Stomach (tissue), 9 donors: ENCODE results near the gene C1QTNF5. TPM values are rescaled to one million over a fixed set of nuclear protein-coding genes. Genes with fewer than 3 reads are reported as not detected.

Source experiments
- DNase-seq, 2 donors: peaks; one replicate each; pipeline versions ENCODE4 v3.0.0 to v3.0.0-alpha.2; 2013 to 2019
- H3K27ac ChIP-seq, 5 donors: fragments of 200-600 bp in 4 of 5; sonication (generic) in 4 of 5; one replicate each; pipeline ENCODE4 v1.5.1; 2013 to 2019; ENCODE audit warnings: mild to moderate bottlenecking in 1 of 5, moderate library complexity in 1 of 5
- H3K27me3 ChIP-seq, 3 donors: fragments of 200-600 bp; sonication (generic); one replicate each; pipeline ENCODE4 v1.5.1; 2017 to 2019; ENCODE audit warnings: mixed run types in 1 of 3
- H3K36me3 ChIP-seq, 4 donors: fragments of 200-600 bp; sonication (generic); 1 replicate in 3 of 4; 2 replicates in 1 of 4; pipeline ENCODE4 v1.5.1; 2016 to 2019
- H3K4me1 ChIP-seq, 4 donors: fragments of 200-600 bp; sonication (generic); one replicate each; pipeline ENCODE4 v1.5.1; 2016 to 2019
- H3K4me3 ChIP-seq, 4 donors: fragments of 200-600 bp; sonication (generic) in 3 of 4; one replicate each; pipeline ENCODE4 v1.5.1; 2016 to 2019; ENCODE audit warnings: mild to moderate bottlenecking in 1 of 4
- H3K9me3 ChIP-seq, 4 donors: fragments of 200-600 bp; sonication (generic); one replicate each; pipeline ENCODE4 v1.5.1; 2016 to 2019
- EP300 ChIP-seq: sonication (generic); formaldehyde crosslinking; IDR thresholded peaks from one replicate; pipeline ENCODE4 v1.6.1; 2017; ENCODE audit warnings: antibody characterized with exemption
- POLR2A ChIP-seq, 4 donors: fragments of 450-650 bp; IDR thresholded peaks; one replicate each; pipeline ENCODE4 v1.6.1; 2016; ENCODE audit warnings: antibody characterized with exemption in 4 of 4, control low read depth in 2 of 4, mild to moderate bottlenecking in 1 of 4, moderate library complexity in 1 of 4
- POLR2AphosphoS5 ChIP-seq, 3 donors: sonication (generic); formaldehyde crosslinking; IDR thresholded peaks; one replicate each; pipeline ENCODE4 v1.6.1; 2016; ENCODE audit warnings: antibody characterized with exemption in 3 of 3
- WGBS, 5 donors: extraction: QIAGEN DNeasy Blood & Tissue Kit in 3 of 5; methylation state at CpG; one replicate each; pipeline versions ENCODE4 v1.1.5 to v1.1.7; 2013 to 2018; 5-methylcytosine and 5-hydroxymethylcytosine counted together
- intact Hi-C: fragments of 100-400 bp; cut with DNase I; formaldehyde crosslinking; loops from one replicate; pipeline ENCODE4 v1.15.1; 2023; ENCODE audit warnings: low total_unique reads
- polyA plus RNA-seq, 3 donors: library from polyadenylated mRNA; stranded (reverse); fragments of 200-250 nt; gene quantifications; one replicate each; pipeline ENCODE4 v1.2.3, GENCODE V29; 2013
- total RNA-seq, 5 donors: library from RNA; depleted of rRNA; stranded (reverse); fragments of >200 nt; gene quantifications; one replicate each; pipeline versions ENCODE4 v1.1.0 to v1.2.3, GENCODE V29; 2014 to 2016
- TF ChIP-seq, protein P1 (sequence below), 7 experiments: fragments of 450-650 bp in 4 of 7; fragments of 200-600 bp in 3 of 7; sonication (generic) in 3 of 7; IDR thresholded peaks; one replicate each; pipeline ENCODE4 v1.5.1; 2016 to 2019; ENCODE audit warnings: antibody characterized with exemption in 7 of 7, control low read depth in 2 of 7, mild to moderate bottlenecking in 1 of 7
- donor health status: healthy with polysubstance abuse.
- donor health status: Bipolar disorder and iron deficiency.
- donor health status: healthy.

C1QTNF5 gene
- total and polyA plus RNA-seq, 8 donors = 11.4 to 169 (median 19.0) TPM

DNA sequence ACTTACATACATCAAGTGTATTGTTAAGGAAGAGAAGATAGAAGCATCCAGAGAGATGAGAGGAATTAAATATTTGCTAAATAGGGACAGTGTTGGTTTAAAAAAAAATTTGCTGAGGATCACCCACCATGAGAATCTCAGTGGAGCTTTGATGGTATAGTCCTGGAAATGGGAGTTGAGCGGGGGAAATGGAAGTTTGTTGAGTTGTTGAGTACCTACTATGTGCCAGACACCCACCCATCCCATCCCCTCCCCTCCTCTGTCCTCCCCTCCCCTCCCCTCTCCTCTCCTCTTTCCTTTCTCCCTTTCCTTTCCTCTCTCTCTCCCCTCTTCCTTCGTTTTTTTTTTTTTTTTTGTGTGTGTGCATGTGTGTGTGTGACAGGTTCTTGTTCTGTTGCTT is 10.5 kb upstream of the C1QTNF5 start:
- Histone ChIP-seq H3K36me3 (no peaks in the 10 kb centered on the region), H3K27me3 (peaks cover 0 to under 1% (median 0%) of the 10 kb centered on the region in 3 donors), H3K4me1 (peaks cover 6 to 30% (median 14%) of the 10 kb centered on the region in 4 donors), H3K27ac (no peak overlapping the region), H3K4me3 (no peak overlapping the region), H3K9me3 (no peaks in the 10 kb centered on the region)
- TF ChIP-seq, protein P1, sequence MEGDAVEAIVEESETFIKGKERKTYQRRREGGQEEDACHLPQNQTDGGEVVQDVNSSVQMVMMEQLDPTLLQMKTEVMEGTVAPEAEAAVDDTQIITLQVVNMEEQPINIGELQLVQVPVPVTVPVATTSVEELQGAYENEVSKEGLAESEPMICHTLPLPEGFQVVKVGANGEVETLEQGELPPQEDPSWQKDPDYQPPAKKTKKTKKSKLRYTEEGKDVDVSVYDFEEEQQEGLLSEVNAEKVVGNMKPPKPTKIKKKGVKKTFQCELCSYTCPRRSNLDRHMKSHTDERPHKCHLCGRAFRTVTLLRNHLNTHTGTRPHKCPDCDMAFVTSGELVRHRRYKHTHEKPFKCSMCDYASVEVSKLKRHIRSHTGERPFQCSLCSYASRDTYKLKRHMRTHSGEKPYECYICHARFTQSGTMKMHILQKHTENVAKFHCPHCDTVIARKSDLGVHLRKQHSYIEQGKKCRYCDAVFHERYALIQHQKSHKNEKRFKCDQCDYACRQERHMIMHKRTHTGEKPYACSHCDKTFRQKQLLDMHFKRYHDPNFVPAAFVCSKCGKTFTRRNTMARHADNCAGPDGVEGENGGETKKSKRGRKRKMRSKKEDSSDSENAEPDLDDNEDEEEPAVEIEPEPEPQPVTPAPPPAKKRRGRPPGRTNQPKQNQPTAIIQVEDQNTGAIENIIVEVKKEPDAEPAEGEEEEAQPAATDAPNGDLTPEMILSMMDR (IDR thresholded peaks at IDR 0.05) = no peak
- TF ChIP-seq EP300 = no peak
- no peak for TF ChIP-seq POLR2AphosphoS5 (IDR thresholded peaks at IDR 0.05)
- no peak for TF ChIP-seq POLR2A (IDR thresholded peaks at IDR 0.05)
- DNase-seq = no peak
- intact Hi-C loops = loop anchor here (10.0 kb wide), 1 partner anchor 124 kb away; no protein-coding TSS in a partner anchor
- 51 to 93% (median 62%) methylated on average over 1 to 2 of the region's 2 CpGs for WGBS, 5 donors

DNA sequence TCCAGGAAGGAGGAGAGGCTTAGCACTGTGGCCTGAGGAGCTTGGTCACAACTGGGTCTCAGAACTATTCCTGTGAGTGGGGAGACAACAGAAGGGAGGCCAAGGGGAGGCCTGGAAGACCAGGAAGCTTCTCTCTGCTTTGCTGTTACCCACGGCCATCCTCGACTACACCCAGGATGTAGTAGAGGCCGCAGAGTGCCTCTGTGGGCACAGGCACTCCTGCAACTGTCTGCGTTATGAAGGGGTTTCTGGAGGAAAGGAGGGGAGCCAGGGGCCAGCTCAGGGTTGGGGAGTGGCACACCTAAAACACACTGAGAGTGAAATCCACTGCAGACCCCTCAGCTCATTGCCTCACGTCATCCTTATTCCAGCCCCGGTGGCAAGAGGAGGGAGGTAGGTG is 9.6 kb upstream of the C1QTNF5 start:
- Histone ChIP-seq H3K36me3 (no peaks in the 10 kb centered on the region), H3K27me3 (peaks cover 0 to 7% (median 0%) of the 10 kb centered on the region in 3 donors), H3K4me3 (no peak overlapping the region), H3K9me3 (no peaks in the 10 kb centered on the region), H3K27ac (no peak overlapping the region), H3K4me1 (peaks cover 6 to 22% (median 11%) of the 10 kb centered on the region in 4 donors)
- intact Hi-C loops = loop anchor here (10.0 kb wide), 1 partner anchor 124 kb away; no protein-coding TSS in a partner anchor
- no peak for TF ChIP-seq POLR2A (IDR thresholded peaks at IDR 0.05)
- TF ChIP-seq, protein P1 (IDR thresholded peaks at IDR 0.05) = no peak
- TF ChIP-seq EP300 = no peak
- no peak for TF ChIP-seq POLR2AphosphoS5 (IDR thresholded peaks at IDR 0.05)
- DNase-seq = no peak
- 72 to 94% (median 78%) methylated on average over 6 of the region's 6 CpGs for WGBS, 5 donors

DNA sequence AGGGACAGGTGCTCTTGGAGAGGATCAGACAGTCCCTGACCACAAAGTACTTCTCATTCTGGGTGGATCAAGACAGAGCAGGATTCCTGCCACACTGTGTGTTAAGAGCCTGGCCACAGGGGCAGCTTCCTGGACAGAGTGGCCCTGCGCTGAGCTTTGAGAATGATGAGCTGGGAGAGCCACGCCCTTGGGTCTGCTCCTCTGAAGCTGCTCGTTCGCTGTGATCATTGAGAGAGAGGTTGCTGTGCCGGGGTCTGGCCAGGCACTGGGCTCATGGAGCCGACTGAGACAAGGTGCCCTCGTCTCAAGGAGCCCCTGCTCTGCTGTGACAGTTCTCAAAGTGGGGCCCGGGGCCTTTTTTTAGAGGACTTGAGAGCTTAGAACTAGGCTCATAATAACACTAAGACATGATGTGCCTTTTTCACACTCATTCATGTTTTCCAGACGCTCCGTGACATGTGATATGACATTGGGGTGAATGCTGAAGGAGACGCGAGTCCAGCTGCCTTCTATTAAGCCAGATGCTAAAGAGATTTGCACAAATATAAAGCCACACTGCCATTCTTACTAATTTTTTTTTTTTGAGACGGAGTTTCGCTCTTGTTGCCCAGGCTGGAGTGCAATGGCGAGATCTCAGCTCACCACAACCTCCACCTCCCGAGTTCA is 7.4 kb upstream of the C1QTNF5 start:
- Histone ChIP-seq H3K4me1 (peaks cover 4 to 15% (median 6%) of the 10 kb centered on the region in 4 donors), H3K36me3 (no peaks in the 10 kb centered on the region), H3K4me3 (no peak overlapping the region), H3K27me3 (peaks cover 0 to 12% (median 0%) of the 10 kb centered on the region in 3 donors), H3K27ac (no peak overlapping the region), H3K9me3 (no peaks in the 10 kb centered on the region)
- peak in 1 of 2 donors; percentile 5 for DNase-seq
- TF ChIP-seq, protein P1 (IDR thresholded peaks at IDR 0.05) = no peak
- TF ChIP-seq POLR2AphosphoS5 (IDR thresholded peaks at IDR 0.05) (no peak), POLR2A (IDR thresholded peaks at IDR 0.05) (no peak), EP300 (no peak)
- intact Hi-C loops = no loop called here
- 73 to 83% (median 79%) methylated on average over 16 of the region's 16 CpGs for WGBS, 5 donors

DNA sequence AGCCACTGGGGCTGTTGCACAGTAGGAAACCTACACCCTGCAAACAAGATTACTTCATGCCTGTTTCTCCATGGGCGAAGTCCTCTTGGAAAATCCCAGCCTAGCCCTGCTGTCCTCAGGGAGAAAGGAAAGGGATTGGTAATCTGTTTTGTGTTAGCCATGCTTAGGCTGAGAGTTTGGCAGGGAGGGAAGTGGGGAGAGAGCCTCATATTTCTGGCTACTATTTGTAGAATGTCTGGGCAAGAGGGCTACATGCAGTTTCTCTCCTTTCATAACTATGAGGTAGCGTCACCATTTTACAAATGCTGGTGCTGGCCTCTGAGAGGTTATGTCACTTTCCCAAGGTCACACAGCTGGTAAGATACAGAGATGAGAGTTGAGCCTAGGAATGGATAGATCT is 6.6 kb upstream of the C1QTNF5 start:
- DNase-seq = peak in 1 of 2 donors; percentile 23
- WGBS, 5 donors = 58 to 82% (median 71%) methylated on average over 2 of the region's 2 CpGs
- H3K36me3 ChIP-seq = no peaks in the 10 kb centered on the region
- no peak overlapping the region for H3K4me3 ChIP-seq
- TF ChIP-seq, protein P1 (IDR thresholded peaks at IDR 0.05) = no peak
- TF ChIP-seq POLR2AphosphoS5 (IDR thresholded peaks at IDR 0.05) (no peak), POLR2A (IDR thresholded peaks at IDR 0.05) (no peak), EP300 (no peak)
- H3K27me3 ChIP-seq = peaks cover 0 to 17% (median 0%) of the 10 kb centered on the region in 3 donors
- peak overlapping the region in 1 of 5 donors; percentile 29 for H3K27ac ChIP-seq
- H3K9me3 ChIP-seq = no peaks in the 10 kb centered on the region
- peaks cover 0 to 8% (median 0%) of the 10 kb centered on the region in 4 donors for H3K4me1 ChIP-seq
- intact Hi-C loops = no loop called here
